IPS DF 4.7 (cell line): ENCODE results near the gene KCTD20.
"Not testable (repeated sequence)": the region's sequence is repeated elsewhere in the genome, so short reads cannot be mapped to it uniquely, and the experiment has no call there.

Experiments
- DNase-seq: peaks from one replicate; pipeline ENCODE4 v3.0.0-alpha.2; 2013; ENCODE audit warnings: low spot score; ENCODE audit errors: extremely low read depth

KCTD20 gene

DNA sequence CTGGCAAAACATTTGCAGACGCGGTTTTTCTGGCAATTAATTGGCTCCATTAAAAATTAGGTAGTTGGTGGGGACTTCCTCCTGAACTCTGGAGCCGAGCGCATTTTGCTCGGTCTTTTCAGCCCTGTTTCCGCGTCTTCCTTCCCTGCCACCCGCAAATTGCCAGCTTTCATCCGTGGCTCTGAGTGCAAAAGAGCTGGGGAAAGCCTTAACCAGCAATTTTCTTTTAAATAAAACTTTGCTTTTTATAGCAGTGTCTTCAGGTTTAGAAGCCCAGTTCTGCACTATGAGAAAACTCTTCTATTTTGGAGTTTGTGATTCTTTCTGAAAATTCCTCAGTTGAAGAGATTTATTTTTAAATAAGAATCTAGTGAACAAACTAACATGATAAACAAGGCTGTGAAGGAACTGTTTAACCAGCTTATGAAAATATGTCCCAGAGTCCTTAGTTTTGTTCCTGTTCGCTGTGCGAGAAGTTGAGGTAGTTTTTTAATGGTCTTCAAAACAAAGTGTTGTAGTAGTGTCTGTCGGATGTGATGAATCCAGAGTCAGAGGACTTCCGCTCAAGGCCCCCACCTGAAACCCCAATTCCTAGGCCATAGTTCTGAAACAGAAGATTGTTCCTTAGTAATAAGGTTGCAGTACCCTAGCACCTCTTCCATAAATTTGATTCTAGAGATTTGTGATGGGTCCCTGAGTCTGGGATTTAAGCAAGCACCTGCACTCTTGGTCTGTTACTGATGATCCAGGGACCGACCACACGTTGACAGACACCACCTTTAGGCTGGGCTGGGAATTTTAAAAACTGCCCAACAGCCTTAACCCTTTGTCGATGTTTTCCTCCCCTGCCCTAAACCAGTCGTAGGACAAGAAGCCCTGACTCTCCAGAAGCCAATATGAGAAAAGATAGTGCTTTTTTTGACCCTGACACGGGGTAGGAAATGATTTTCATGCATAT is 950 bp downstream of the KCTD20 start:
- DNase-seq = no peak

DNA sequence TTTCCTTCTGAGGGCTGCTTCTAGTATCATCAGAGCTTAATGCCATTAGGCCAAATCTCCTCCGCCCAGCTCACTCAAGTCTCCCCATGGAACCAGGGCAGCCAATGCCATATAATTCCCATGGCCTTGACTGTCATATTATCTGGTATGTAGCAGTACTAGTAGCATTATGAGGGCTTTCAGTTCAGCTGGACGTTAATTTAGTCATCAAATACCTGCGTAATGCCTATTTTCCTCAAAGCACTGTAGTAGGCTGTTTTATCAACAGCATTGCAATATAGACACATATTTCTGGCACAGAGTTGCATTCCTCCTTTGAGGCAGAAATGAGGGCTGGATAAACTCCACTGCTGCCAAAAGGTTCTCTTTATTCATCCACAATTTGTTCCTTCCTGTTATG is 1.7 kb downstream of the KCTD20 start:
- no peak for DNase-seq

DNA sequence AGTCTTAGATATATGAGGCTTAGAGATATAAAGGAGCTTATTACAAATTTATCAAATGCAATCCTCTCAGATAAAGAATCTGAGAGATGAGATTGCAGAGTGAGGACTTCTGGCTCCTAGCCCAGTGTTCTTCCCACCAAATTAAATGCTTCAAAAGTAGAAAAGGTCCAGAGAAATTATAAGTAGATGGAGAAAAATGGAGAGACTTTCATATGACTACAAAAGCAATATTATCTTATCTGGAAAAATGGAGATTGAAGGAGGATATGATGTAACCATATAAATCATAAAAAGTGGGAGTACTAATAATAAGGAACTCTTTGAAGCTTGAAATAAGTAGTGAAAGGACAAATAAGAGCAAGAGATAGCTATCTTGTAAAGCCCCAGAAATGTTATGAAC is 2.8 kb downstream of the KCTD20 start:
- DNase-seq = no peak

DNA sequence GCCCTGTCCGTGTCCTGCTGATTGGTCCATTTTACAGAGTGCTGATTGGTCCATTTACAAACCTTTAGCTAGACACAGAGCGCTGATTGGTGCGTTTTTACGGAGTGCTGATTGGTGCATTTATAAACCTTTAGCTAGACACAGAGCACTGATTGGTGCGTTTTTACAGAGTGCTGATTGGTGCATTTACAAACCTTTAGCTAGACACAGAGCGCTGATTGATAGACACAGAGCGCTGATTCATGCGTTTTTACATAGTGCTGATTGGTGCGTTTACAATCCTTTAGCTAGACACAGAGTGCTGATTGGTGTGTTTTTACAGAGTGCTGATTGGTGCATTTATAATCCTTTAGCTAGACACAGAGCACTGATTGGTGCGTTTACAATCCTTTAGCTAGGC is 6.4 kb downstream of the KCTD20 start:
- not testable (repeated sequence) for DNase-seq

DNA sequence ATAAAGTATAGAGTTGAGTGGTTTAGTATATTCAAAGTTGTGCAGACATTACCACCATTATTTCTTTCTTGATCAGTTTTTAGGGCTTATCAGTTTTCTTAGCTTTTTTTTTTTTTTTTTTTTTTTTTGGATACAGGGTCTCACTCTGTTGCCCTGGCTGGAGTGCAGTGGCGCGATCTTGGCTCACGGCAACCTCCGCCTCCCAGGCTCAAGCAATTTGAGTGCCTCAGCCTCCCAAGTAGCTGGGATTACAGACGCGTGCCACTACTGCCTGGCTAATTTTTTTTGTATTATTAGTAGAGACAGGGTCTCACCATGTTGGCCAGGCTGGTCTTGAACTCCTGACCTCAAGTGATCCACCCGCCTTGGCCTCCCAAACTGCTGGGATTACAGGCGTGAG is 10.1 kb downstream of the KCTD20 start:
- DNase-seq = not testable (repeated sequence)

DNA sequence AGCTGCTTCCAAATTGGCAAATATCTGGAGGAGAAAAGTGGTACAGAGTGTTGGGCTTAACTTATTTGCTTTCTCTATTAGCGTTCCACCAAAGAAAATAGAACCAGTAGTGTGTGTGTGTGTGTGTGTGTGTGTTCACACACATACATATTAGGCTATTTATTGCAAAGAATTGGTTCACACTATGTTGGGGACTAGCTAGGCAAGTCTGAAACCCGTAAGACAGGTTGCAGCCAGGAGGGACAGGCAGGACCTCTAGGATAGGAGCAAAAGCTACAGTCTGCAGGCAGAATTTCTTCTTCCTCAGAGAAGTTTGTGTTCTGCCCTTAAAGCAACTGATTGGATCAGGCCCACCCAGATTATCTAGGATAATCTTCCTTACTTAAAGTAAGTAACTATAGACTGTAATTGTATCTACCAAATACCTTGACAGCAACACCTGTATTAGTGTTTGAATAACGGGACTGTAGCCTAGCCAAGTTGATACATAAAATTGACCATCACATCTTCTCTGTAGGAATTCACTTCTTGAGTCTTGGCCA is 12.8 kb downstream of the KCTD20 start:
- DNase-seq = no peak

DNA sequence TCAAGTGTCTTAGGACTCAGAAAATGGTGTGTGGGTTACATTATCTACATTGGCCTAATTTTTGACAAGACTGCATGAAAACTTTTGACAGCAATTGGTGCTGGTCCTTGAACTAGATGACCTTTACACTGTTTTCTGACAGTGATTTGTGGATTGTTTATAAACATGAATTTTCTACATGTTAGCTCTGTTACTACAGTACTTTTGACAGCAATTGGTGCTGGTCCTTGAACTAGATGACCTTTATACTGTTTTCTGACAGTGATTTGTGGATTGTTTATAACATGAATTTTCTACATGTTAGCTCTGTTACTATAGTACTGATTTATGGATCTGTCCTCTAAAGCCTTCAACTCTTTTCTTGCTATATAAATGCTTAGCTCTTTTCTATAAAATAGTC is 16.7 kb downstream of the KCTD20 start:
- DNase-seq = no peak

DNA sequence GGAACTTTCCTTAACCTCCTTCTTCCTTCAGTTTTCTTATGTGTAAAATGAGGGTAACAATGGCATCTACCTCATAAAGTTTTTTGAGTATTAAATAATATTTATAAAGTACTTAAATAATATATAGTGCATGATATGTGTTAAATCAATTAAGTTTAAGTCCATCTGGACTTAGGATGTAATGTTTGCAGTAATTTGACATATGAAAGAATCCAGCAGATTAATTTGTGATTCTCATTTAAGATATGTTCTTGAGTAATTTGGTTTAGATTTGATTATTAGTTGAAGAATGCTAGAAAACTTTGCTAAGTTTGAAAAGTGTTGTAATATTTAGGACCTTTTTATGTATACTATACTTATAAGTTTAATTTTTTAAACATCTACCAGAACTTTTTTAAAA is 18.1 kb downstream of the KCTD20 start:
- DNase-seq = no peak

DNA sequence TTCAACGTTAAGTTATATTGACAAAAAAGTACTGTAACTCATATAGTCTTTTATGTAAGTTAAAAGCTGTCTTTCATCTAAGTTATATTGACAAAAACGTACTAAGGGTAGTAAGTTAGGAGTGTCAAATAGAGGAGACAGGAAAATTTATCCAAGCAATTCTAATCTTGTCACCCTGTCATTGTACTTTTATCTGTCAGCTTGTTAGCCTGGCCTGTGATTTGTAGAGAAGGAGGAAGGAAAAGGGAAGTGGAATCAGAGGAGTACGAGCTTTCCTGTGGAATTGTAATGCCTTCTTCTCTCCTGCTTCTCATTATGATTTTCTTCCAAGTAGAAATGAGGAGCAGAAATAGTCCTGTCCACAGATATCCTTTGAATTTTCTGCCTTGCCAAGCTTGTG is 18.8 kb downstream of the KCTD20 start:
- no peak for DNase-seq

DNA sequence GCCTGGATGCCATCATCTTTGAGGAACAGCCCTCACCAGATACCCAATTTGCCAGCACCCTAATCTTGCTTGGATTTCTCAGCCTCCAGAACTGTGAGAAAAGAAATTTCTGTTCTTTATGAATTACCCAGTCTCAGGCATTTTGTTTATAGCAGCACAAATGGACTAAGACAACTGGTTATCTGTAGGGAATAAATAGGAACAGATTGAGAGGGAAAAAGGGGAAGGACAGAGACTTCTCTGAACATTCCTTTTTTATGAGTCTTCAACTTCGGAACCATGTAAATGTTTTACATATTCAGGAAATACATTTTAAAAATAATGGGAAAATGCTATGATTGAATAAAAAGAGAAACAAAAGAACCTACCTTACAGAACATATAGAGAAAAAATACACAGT is 20.9 kb downstream of the KCTD20 start:
- no peak for DNase-seq

DNA sequence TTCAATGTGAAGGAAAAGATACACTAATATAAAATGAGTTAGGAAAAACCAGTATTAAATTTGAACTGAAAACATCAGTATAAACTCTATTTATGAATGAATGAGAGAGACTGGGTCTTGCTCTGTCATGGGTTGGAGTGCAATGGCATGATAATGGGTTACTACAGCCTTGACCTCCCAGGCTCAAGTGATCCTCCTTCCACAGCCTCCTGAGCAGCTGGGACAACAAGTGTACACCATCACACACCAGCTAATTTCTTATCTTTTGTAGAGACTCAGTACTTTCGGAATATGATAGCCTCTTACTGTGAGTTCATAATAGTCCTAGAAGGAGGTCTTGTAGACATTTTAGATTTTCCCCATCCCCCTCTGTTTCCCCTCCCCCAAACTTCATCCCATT is 21.4 kb downstream of the KCTD20 start:
- no peak for DNase-seq

DNA sequence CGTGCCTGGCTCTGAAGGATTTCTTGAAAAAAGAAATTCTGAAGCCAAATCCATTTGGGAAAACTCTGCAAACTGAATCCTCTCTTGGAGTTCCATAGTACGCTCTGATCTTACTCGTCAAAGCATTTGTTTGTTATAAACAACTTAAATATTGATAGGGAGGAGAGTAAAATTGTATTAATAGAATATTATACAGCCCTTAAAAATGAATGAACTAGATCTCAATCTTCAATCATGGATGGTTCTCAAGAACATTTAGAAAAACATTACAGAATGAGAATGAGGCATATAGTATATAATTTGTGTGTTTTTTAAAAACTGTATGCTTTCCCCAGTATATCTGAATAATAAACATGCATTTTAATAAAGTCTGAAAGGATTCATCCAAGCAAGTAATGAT is 24.8 kb downstream of the KCTD20 start:
- DNase-seq = no peak

DNA sequence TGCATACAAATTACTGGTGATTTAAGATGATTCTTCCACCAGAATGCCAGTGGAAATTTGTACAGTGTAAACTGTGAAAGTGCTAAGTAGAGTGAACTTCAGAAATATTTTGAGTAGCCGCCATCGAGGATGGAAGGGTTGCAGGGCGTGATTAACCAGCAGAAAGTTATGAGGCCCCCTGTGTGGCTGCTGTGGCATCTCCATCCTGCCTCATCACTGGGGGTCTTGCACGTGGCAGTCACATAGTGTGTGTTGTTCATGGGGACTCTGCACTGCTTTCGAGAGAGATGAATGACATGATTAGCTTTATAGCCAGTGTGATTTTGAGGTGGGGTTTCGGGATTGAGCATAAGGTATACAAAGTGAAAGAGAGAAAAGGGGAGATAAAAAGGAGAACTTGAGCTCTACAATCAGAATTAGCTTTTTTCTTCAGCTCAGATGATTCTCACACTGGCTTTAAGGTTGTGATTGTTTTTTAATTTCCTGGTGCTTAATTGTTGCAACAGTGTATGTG is 26.4 kb downstream of the KCTD20 start:
- DNase-seq = no peak

DNA sequence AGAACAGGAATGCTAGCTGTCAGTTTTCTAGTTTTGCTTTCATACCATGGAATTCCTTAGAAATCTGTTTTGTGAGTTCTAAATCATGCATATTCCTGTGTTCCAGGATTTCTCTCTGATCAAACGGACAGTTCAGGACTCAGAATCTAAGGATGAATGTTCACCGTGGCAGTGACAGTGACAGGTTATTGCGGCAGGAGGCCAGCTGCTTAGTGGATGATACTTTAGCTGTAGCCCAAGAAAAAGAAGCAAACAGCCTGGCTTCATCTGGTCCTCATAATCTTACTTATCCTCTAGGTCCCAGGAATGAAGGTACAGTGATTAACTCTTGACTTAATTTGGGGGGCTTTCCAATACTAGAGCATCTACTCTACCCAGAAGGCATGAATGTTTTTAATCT is 27.1 kb downstream of the KCTD20 start:
- no peak for DNase-seq

DNA sequence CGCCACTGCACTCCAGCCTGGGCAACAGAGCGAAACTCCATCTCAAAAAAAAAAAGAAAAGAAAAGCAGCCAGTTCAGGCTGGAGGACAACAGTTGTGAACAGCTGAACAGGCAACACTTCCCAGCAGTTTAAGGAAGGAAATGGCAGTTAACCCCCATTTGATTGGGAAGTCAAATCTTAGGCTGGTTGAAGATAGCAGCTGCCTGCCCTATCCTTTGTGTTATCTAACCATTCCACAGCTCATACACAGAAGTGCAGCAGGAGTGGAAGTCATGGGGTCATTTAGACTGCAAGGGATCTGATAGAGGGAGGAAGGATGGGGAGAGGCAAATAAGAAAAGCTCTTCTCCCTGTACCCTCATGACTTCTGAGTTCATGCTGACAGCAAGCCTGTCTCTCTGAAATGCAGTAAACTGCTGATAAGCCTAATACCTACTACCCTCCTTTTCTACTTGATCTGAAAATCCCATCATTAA is 35.3 kb downstream of the KCTD20 start:
- DNase-seq = no peak

DNA sequence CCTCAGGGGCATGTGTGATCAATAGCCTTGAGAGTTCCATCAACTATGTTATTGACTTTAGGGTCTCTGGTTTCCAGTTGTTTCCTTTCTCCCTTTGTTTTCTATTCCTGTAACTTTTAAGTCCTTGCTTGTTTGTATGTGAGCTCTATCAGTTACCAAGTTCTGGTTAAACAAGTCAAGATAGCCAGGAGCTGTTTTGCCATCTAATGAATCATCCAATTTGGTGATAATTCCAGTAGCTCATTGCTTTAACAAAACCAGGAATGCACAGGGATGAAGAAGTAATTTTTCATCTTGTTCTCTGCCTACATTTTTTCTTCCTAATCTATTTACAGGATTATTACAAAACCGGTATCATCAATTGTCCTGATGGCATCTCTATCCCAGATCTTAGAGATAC is 36.5 kb downstream of the KCTD20 start:
- DNase-seq = no peak

DNA sequence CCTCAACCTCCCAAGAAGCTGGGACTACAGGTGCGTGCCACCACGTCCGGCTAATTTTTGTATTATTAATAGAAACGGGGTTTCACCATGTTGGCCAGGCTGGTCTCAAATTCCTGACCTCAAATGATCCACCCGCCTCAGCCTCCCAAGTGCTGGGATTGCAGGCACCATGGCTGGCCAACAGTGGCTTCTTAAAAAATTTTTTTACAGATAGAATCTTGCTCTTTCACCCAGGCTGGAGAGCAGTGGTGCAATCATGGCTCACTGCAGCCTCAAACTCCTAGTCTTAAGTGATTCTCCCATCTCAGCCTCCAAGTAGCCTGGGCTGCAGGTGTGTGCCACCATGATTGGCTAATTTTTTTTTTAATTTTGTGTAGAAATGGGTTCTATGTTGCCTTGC is 40.5 kb downstream of the KCTD20 start:
- DNase-seq = not testable (repeated sequence)

DNA sequence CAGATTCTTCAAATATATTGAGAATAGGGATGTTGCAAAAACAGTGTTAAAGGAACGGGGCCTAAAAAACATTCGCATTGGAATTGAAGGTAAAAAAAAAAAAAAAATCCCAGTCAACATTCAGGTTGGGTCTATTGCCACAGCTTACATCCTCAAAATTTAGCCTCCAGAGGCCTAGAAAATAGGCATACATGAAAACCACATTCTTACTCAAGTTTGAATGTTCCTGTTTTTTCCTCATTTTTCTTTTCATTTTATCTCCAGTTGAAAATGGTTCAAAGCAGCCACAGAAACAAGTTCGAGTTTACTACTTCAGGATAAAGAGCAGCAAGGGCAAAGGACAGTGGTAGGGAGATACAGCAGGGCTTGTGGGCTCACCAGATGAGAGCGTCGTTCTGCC is 41.9 kb downstream of the KCTD20 start:
- no peak for DNase-seq

DNA sequence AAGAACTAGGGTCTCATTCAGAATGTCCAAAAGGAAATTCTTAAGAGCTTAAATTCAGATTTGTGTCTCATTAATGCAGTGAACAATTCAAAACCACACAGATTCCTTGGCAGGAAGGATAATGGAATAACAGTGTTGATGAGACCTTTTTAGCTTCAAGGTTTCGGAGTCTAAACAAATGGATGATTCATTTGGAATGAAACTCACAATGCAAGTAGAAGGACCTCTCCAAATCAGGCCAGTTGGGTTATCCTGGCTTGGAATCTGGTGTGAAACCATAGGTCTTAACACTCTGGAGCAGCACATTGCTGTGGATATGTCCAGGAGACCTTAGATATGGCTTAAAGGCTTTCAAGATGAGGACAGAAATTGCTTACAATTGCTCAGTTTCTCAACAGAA is 44.9 kb downstream of the KCTD20 start:
- DNase-seq = no peak

DNA sequence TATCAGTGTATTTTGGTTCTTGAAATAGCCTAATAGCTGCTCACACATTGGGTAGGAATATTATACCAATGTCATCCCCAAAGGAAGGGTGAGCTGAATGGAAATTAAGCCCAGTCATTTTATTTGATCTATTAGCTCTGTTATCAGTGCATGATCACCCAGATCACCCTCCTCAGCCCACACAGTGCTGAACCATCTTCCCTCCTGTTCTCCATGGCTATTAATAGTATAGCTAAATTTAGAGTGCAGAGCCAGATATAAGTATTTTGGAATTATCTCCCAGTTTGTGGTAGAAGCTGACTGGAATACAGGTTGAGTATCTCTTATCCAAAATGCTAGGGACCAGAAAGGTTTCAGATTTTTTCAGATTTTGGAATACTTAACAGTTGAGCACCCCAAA is 45.4 kb downstream of the KCTD20 start:
- DNase-seq = no peak

DNA sequence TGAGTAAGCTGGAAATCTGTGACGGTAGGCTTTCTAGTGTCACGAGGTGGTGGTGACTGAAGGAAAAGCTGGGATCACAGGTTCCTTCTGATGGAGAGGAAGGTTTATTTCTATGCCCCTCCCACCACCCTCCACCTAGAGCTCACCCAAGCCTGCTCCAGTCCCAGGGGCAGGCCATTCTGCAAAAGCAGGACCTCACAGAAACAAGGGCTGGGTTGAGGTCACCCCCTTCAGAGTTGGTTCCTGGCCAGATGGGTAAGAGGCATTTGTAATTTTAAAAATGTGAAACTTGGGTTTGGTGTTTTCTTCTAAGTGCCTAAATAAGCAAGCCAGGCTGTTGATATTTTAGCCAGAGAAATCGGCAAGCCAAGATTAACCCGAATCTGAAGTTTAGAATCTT is 46.6 kb downstream of the KCTD20 start:
- DNase-seq = no peak

DNA sequence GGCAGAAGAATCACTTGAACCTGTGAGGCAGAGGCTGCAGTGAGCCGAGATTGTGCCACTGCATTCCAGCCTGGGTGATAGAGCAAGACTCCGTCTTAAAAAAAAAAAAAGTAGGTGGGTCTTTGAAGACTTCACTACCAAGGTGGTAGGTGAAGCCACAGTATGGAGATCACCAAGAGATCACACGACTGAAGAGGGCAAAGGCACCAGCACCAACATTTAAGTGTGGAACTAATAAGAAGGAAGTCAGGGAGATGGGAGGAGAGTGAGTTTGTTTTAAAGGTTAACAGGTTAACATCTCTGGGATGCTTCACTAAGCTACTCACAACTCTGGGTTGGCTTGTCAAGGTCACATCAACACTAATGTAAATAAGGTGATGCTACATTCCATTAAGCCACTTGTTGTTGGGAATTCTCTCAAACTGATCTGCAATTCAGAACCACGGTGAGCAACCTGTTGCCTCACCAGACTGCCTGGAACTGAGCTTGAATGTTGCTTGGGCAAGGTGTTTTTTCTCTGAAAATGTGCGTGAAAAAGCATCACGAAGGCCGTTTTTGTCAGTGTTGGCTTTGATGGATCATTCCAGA is 48.7 kb downstream of the KCTD20 start:
- DNase-seq = no peak
